ENCODE measurements around the gene FAM236C.
"Not testable (repeated sequence)": the region's sequence is repeated elsewhere in the genome, so short reads cannot be mapped to it uniquely, and the experiment has no call there.

The FAM236C gene

DNA sequence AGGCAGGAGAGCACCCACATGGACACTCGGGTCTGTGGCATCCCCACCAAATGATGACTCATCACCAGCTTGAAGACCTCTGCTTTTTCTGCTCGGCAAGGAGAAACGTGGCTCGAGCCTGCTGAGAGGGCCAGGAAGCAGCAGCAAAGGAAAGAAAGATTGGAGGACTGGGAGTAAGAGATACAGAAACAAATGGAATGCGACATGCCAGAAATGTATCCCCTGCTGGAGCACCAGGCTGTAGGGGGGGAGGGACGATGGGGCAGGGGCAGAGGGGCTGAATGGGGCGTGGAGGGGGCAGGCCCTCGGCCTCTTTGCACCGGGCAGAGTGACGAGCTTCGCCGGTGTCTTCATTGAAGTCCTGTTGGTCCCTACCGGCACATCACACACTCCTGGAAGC lies at the start of gene FAM236C:
FAM236C (plus strand) TSS at position 301 of the 400 bp plus-strand sequence. CDS start 100 bp downstream, outside the sequence.
- not testable (repeated sequence) for DNase-seq

DNA sequence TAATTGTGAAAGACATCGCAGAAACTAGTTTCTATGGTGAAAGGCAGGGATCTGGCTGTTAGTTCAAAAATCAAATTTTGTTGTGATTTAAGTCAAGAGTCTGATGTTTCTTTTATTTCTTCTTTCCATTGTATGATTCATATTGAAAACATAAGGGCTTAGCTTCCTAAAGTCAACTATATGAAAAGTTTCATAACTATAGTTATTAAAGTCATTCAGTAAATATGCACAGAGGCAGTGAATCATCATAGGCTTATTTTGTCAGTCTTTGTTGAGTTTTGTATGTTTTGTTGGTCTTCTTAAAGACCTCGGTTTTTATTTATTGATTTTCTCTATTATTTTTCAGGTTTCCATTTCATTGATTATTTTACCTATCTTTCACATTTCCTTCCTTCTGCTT lies 29.5 kb upstream of the FAM236C start:
- not testable (repeated sequence) for DNase-seq

DNA sequence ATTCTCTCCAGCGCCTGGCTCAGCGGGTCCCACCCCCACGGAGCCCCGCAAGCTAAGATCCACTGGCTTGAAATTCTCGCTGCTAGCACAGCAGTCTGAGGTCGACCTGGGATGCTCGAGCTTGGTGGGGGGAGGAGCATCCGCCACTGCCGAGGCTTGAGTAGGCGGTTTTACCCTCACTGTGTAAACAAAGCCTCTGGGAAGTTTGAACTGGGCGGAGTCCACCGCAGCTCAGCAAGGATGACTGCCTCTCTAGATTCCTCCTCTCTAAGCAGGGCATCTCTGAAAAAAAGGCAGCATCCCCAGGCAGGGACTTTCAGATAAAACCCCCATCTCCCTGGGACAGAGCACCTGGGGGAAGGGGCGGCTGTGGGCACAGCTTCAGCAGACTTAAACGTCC lies 22.7 kb upstream of the FAM236C start:
- DNase-seq = not testable (repeated sequence)

DNA sequence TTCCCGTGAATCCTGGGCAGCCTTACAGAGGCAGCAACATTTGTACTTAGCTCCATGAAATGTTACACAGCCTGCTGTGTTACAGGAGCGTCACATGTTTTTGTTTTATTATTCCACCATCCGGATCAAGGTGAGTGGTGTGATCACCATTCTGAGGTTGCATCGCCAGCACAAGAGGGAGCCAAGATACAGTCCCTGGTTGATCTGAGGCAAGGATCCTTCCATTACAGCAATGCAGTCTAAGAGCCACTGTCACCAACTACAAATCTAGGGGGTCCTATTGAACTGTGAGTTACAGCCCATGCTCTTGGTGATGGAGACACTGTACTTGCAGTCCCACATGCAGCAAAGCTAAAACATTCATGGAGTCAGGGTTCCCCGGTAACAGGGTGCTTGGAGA lies 3.7 kb downstream of the FAM236C start:
- not testable (repeated sequence) for DNase-seq

DNA sequence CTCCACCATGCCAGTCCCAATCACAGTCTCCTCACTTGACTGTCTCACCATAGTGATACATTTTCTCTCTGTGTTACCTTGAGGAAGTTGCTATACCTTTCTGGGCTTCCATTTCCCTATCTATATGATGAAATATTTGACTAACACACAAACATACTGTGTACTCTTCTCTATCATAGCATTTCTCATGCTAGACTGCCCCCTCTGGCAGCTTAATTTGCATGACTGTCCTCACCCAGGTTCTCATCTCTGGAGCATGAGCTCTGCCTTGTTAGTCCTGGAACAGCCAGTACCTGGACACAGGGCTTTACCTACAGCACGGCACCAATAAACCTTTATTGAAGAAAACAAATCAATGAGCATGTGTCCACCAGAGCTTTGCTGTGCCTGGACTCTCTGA lies 19.9 kb downstream of the FAM236C start:
- not testable (repeated sequence) for DNase-seq

DNA sequence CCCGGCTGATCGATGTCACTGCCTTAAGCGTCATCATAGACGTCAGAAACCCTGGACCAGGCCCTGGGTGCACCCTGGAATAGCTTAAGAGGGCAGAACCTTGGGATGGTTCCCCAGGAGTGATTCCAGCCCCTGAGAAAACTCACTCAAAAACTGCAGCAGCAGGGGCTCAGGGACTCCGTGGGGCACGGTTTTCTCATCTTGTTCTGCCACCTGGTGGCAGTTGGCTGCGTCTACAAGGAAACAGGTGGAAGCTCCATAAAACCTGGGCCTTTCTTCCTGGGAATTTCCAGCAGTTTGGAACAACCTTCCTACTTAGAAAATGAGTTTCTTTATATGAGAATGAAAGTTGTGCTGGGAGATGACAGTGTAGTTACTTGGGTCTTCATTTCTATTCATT lies 24.0 kb downstream of the FAM236C start:
- not testable (repeated sequence) for DNase-seq

DNA sequence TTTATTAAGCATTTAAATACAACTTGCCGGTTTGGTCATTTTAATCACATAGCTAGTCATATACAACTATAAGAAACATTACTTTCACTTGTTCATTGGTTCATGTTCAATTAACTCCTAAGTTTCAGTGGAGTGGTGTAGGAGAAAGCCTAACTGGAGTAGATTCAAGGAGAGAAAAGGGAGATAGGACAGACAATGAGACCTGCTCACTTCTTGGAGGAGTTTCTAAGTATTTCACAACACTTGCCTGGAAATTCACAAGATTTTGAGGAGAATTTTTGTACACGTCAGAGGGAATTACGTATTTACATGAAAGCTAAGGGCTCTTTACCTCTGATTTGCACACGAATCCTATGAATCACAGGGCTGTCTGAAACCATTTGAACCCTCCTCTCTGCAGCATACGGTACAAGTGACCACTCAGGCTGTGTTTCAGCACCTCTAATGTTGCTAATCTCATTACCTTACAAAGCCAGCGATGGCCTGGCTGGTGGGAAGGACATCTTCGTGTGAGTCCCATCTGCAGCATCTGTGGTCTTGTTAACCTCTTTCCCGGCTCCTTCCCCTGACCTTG lies 24.6 kb downstream of the FAM236C start:
- not testable (repeated sequence) for DNase-seq

DNA sequence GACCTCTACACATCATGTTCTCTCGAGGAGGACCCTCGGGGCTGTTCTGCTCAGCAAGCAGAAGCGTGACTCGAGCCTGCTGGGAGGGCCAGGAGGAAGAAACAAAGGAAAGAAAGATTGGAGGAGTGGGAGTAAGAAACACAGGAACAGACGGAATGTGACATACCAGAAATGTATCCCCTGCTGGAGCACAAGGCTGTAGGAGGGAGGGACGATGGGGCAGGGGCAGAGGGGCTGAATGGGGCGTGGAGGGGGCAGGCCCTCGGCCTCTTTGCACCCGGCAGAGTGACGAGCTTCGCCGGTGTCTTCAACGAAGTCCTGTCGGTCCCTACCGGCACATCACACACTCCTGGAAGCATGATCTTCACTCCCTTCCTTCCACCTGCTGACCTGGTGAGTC lies 25.5 kb downstream of the FAM236C start, which contains the start of gene FAM236A:
FAM236A (plus strand) TSS at position 301 of the 400 bp plus-strand sequence; CDS start at position 358, 57 bp downstream.
- DNase-seq = not testable (repeated sequence)

DNA sequence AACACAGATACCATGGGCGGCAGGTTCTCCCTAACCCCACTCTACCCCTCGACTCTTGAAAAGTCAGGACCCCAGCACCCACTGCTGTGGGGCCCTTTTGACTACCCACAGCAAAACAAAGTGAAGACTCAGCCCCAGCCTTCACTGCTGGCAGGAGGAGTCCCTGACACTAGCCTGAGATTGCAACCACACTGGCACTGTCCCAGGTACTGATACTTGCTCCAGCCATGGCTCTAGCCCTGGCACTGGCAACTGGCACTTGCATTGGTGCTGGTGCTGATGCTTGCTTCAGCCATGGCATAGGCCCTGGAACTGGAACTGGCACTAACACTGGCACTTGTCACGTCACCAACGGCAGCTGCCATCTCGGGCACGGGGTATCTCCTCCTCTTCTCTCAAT lies 29.9 kb downstream of the FAM236C start:
- not testable (repeated sequence) for DNase-seq

DNA sequence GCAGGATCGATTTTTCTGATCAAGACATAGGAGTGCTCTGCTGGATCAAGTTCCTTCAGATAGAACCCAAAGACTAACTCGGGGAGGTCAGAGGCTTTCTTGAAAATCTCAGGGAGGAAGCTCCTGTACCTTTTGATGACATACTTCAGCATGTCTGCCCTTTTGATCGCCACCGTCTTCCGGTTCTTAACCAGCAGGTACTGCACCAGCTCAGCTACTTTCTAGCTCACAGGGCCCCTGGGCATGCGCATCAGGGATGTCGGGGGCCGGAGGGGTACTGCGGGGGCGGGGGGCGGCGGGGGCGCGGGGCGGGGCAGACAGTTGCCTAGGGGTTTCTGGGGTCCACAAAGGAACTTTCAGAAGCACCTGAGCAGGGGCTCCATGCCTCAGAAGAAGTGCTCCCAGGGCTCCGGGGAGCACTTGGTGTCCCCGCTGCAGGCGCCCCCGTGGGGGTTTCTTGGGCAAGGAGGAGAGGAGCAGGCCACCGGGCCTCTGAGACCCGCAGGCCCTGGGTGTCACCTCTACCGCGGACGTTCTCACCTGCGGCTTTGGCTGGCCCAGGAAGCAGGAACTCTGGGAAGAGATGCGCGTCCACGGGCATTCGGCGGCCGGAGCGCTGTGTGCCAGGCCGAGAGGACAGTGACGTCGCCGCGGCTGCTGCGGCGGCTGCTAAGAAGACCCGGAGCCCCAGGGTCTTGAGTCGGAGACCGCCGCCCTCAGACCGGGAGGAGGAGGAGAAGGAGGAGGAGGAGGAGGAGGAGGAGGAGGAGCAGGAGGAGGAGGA lies 30.8 kb downstream of the FAM236C start:
- not testable (repeated sequence) for DNase-seq

DNA sequence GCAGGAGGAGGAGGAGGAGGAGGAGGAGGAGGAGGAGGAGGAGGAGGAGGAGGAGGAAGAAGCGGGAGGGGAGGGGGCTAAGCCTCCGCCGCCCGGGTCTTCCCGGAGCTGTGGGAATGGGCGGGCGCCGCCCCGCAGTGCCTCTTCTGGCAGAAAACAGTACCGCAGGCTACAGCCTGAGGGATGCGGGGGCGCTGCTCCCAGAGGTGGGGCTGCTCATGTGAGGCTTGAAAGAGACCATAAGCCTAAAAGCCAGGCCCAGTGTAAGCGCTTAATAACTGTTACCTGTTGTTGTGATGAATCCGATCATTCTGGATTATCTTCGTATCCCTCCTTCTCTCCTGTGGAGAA lies 31.4 kb downstream of the FAM236C start, which contains the start of gene DMRTC1:
DMRTC1 (minus strand) TSS at position 19 of the 351 bp plus-strand sequence. CDS start 68,143 bp downstream, outside the sequence.
- DNase-seq = not testable (repeated sequence)

DNA sequence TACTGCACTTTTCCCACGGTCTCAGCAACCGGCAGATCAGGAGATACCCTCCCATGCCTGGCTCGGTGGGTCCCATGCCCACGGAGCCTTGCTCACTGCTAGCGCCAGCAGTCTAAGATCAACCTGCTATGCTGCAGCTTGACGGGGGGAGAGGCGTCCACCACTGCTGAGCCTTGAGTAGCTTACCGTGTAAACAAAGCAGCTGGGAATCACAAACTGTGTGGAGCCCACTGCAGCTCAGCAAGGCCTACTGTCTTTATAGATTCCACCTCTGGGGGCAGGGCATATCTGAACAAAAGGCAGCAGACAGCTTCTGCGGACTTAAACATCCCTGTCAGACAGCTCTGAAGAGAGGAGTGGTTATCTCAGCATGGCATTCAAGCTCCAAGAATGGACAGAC lies 47.6 kb downstream of the FAM236C start:
- DNase-seq = not testable (repeated sequence)

Measured in midbrain (tissue), 1 donor.